Breast epithelium (tissue), 4 donors: ENCODE data around the gene SLC35E2B. TPM values are rescaled to one million over a fixed set of nuclear protein-coding genes. Genes with fewer than 3 reads are reported as not detected.
"Not testable (repeated sequence)": the region's sequence is repeated elsewhere in the genome, so short reads cannot be mapped to it uniquely, and the experiment has no call there.

Source experiments
- DNase-seq, 2 donors: peaks; one replicate each; pipeline ENCODE4 v3.0.0-alpha.2; 2019; ENCODE audit warnings: low spot score in 2 of 2
- H3K27ac ChIP-seq, 2 donors: fragments of 200-600 bp; sonication (generic) in 1 of 2; one replicate each; pipeline ENCODE4 v1.5.1; 2016 to 2019; ENCODE audit warnings: mild to moderate bottlenecking in 1 of 2
- H3K27me3 ChIP-seq, 2 donors: fragments of 200-600 bp; sonication (generic) in 1 of 2; one replicate each; pipeline versions ENCODE4 v1.5.1 to v1.6.0; 2017 to 2019; ENCODE audit warnings: control low read depth in 1 of 2, mild to moderate bottlenecking in 1 of 2
- H3K36me3 ChIP-seq: fragments of 200-600 bp; one replicate; pipeline ENCODE4 v1.5.1; 2019
- H3K4me1 ChIP-seq, 2 donors: fragments of 200-600 bp; sonication (generic); one replicate each; pipeline ENCODE4 v1.5.1; 2016 to 2019; ENCODE audit warnings: control low read depth in 1 of 2
- H3K4me3 ChIP-seq, 3 donors: fragments of 200-600 bp; sonication (generic); 1 replicate in 2 of 3; 2 replicates in 1 of 3; pipeline ENCODE4 v1.5.1; 2016 to 2019; ENCODE audit warnings: mild to moderate bottlenecking in 3 of 3, moderate library complexity in 2 of 3
- H3K9me3 ChIP-seq, 2 donors: fragments of 200-600 bp; sonication (generic) in 1 of 2; one replicate each; pipeline ENCODE4 v1.5.1; 2016 to 2019; ENCODE audit warnings: control low read depth in 1 of 2
- CTCF ChIP-seq, 3 donors: fragments of 450-650 bp; IDR thresholded peaks; one replicate each; pipeline ENCODE4 v1.5.1; 2016 to 2017; ENCODE audit warnings: antibody characterized with exemption in 3 of 3, mild to moderate bottlenecking in 3 of 3, moderate library complexity in 3 of 3
- POLR2A ChIP-seq: fragments of 450-650 bp; IDR thresholded peaks from one replicate; pipeline ENCODE4 v1.6.1; 2016; ENCODE audit warnings: antibody characterized with exemption, mild to moderate bottlenecking, moderate library complexity
- POLR2AphosphoS5 ChIP-seq, 3 donors: sonication (generic); formaldehyde crosslinking; IDR thresholded peaks; one replicate each; pipeline ENCODE4 v1.6.1; 2017; ENCODE audit warnings: antibody characterized with exemption in 3 of 3
- intact Hi-C: fragments of 100-400 bp; cut with DNase I; formaldehyde crosslinking; loops from one replicate; pipeline ENCODE4 v1.15.1; 2023; ENCODE audit warnings: low total_unique reads
- total RNA-seq, 3 donors: library from RNA; depleted of rRNA; stranded (reverse); fragments of >200 nt; gene quantifications; one replicate each; pipeline ENCODE4 v1.1.0, GENCODE V29; 2016

The SLC35E2B gene
- total RNA-seq, 3 donors from 2014 or later: 37.3 to 96.4 (median 45.6) TPM

- intact Hi-C loops: no loop called here
- no peaks in the 10 kb centered on the region for H3K36me3 ChIP-seq
These were observed 28.6 kb upstream of the SLC35E2B start for GRCh38 chr1:1721201-1721600.

GRCh38 chr1:1715109-1715883 is 22.7 kb upstream of the SLC35E2B start:
- H3K4me3 ChIP-seq, H3K36me3 ChIP-seq, H3K27me3 ChIP-seq, intact Hi-C loops, H3K27ac ChIP-seq, H3K4me1 ChIP-seq, DNase-seq, H3K9me3 ChIP-seq: not testable (repeated sequence)

More at GRCh38 chr1:1721201-1721600, 28.6 kb upstream of the SLC35E2B start:
- Histone ChIP-seq H3K4me1 (no peaks in the 10 kb centered on the region), H3K9me3 (no peaks in the 10 kb centered on the region), H3K4me3 (no peak overlapping the region), H3K27ac (no peak overlapping the region), H3K27me3 (no peaks in the 10 kb centered on the region)
- TF ChIP-seq POLR2AphosphoS5 (IDR thresholded peaks at IDR 0.05) (no peak), POLR2A (no peak), CTCF (IDR thresholded peaks at IDR 0.05) (no peak)
- DNase-seq: no peak

- intact Hi-C loops, H3K27me3 ChIP-seq, H3K36me3 ChIP-seq, H3K9me3 ChIP-seq, H3K27ac ChIP-seq, DNase-seq, H3K4me1 ChIP-seq, H3K4me3 ChIP-seq: not testable (repeated sequence)
These were observed 15.3 kb upstream of the SLC35E2B start for GRCh38 chr1:1707897-1708296.

- H3K4me1 ChIP-seq, H3K27ac ChIP-seq, intact Hi-C loops, H3K36me3 ChIP-seq, H3K4me3 ChIP-seq, DNase-seq, H3K9me3 ChIP-seq, H3K27me3 ChIP-seq: not testable (repeated sequence)
These were observed 14.6 kb upstream of the SLC35E2B start for GRCh38 chr1:1707241-1707640.

GRCh38 chr1:1705623-1706022 is 13.0 kb upstream of the SLC35E2B start:
- H3K36me3 ChIP-seq, H3K4me3 ChIP-seq, H3K27ac ChIP-seq, H3K9me3 ChIP-seq, H3K27me3 ChIP-seq, intact Hi-C loops, DNase-seq, H3K4me1 ChIP-seq: not testable (repeated sequence)

GRCh38 chr1:1704284-1704957 is 11.8 kb upstream of the SLC35E2B start:
- H3K9me3 ChIP-seq, H3K27ac ChIP-seq, H3K4me1 ChIP-seq, H3K27me3 ChIP-seq, H3K4me3 ChIP-seq, DNase-seq, intact Hi-C loops, H3K36me3 ChIP-seq: not testable (repeated sequence)

GRCh38 chr1:1703796-1704195 is 11.2 kb upstream of the SLC35E2B start:
- no peaks in the 10 kb centered on the region for H3K9me3 ChIP-seq
- H3K27me3 ChIP-seq: no peaks in the 10 kb centered on the region
- H3K27ac ChIP-seq: no peak overlapping the region
- no peaks in the 10 kb centered on the region for H3K36me3 ChIP-seq
- H3K4me3 ChIP-seq: no peak overlapping the region
- TF ChIP-seq POLR2AphosphoS5 (IDR thresholded peaks at IDR 0.05) (no peak), CTCF (IDR thresholded peaks at IDR 0.05) (no peak), POLR2A (no peak)
- no peaks in the 10 kb centered on the region for H3K4me1 ChIP-seq
- DNase-seq: no peak
- intact Hi-C loops: no loop called here

- H3K27me3 ChIP-seq, H3K36me3 ChIP-seq, H3K4me3 ChIP-seq, H3K9me3 ChIP-seq, intact Hi-C loops, H3K27ac ChIP-seq, H3K4me1 ChIP-seq, DNase-seq: not testable (repeated sequence)
These were observed 9.9 kb upstream of the SLC35E2B start for GRCh38 chr1:1702506-1702905.

- H3K27me3 ChIP-seq, H3K27ac ChIP-seq, intact Hi-C loops, H3K9me3 ChIP-seq, H3K4me1 ChIP-seq, H3K36me3 ChIP-seq, DNase-seq, H3K4me3 ChIP-seq: not testable (repeated sequence)
These were observed 8.0 kb upstream of the SLC35E2B start for GRCh38 chr1:1700557-1700956.

- DNase-seq, H3K36me3 ChIP-seq, H3K27ac ChIP-seq, H3K9me3 ChIP-seq, intact Hi-C loops, H3K4me1 ChIP-seq, H3K27me3 ChIP-seq, H3K4me3 ChIP-seq: not testable (repeated sequence)
These were observed 7.5 kb upstream of the SLC35E2B start for GRCh38 chr1:1700067-1700466.

- H3K27ac ChIP-seq, DNase-seq, intact Hi-C loops, H3K4me1 ChIP-seq, H3K36me3 ChIP-seq, H3K4me3 ChIP-seq, H3K27me3 ChIP-seq, H3K9me3 ChIP-seq: not testable (repeated sequence)
These were observed 6.5 kb upstream of the SLC35E2B start for GRCh38 chr1:1699061-1699460.
